Spleen (tissue), 11 donors: ENCODE results near the gene CYB561D1. TPM values are rescaled to one million over a fixed set of nuclear protein-coding genes. Genes with fewer than 3 reads are reported as not detected.

Experiments used
- DNase-seq: peaks from one replicate; pipeline ENCODE4 v3.0.0-alpha.2; 2020
- H3K27ac ChIP-seq, 8 donors: fragments of 200-600 bp; sonication (generic) in 7 of 8; 1 replicate in 4 of 8; 2 replicates in 4 of 8; pipeline versions ENCODE4 v1.5.0 to v1.8.0; 2016 to 2021; ENCODE audit warnings: inconsistent platforms in 4 of 8, mild to moderate bottlenecking in 4 of 8, moderate library complexity in 1 of 8
- H3K27me3 ChIP-seq, 7 donors: fragments of 200-600 bp; sonication (generic) in 6 of 7; replicated peaks in 1 of 7; 1 replicate in 4 of 7; 2 replicates in 3 of 7; pipeline versions ENCODE4 v1.5.0 to v1.8.0; 2016 to 2021; ENCODE audit warnings: inconsistent platforms in 3 of 7, mild to moderate bottlenecking in 1 of 7
- H3K36me3 ChIP-seq, 6 donors: fragments of 200-600 bp; sonication (generic) in 5 of 6; 1 replicate in 4 of 6; 2 replicates in 2 of 6; pipeline versions ENCODE4 v1.5.0 to v1.8.0; 2016 to 2021; ENCODE audit warnings: inconsistent platforms in 2 of 6
- H3K4me1 ChIP-seq, 6 donors: fragments of 200-600 bp; sonication (generic) in 5 of 6; 1 replicate in 3 of 6; 2 replicates in 3 of 6; pipeline versions ENCODE4 v1.5.0 to v1.8.0; 2016 to 2021; ENCODE audit warnings: inconsistent platforms in 3 of 6
- H3K4me3 ChIP-seq, 8 donors: fragments of 200-600 bp; sonication (generic) in 7 of 8; 1 replicate in 4 of 8; 2 replicates in 4 of 8; pipeline versions ENCODE4 v1.5.0 to v1.8.0; 2016 to 2021; ENCODE audit warnings: inconsistent platforms in 4 of 8, mild to moderate bottlenecking in 4 of 8, moderate library complexity in 2 of 8
- H3K9me3 ChIP-seq, 8 donors: fragments of 200-600 bp; sonication (generic) in 7 of 8; 1 replicate in 4 of 8; 2 replicates in 4 of 8; pipeline versions ENCODE4 v1.5.0 to v1.8.0; 2016 to 2021; ENCODE audit warnings: inconsistent platforms in 4 of 8
- POLR2A ChIP-seq, 3 donors: fragments of 450-650 bp; IDR thresholded peaks; one replicate each; pipeline ENCODE4 v1.5.1; 2017; ENCODE audit warnings: antibody characterized with exemption in 3 of 3, mild to moderate bottlenecking in 1 of 3
- POLR2AphosphoS5 ChIP-seq, 3 donors: sonication (generic); formaldehyde crosslinking; IDR thresholded peaks; one replicate each; pipeline ENCODE4 v1.5.1; 2017; ENCODE audit warnings: antibody characterized with exemption in 3 of 3
- WGBS, 5 donors: extraction: QIAGEN DNeasy Blood & Tissue Kit in 3 of 5; methylation state at CpG; one replicate each; pipeline versions ENCODE4 v1.1.5 to v1.1.7; 2013 to 2018; 5-methylcytosine and 5-hydroxymethylcytosine counted together
- intact Hi-C: fragments of 100-400 bp; cut with DNase I; formaldehyde crosslinking; loops from one replicate; pipeline ENCODE4 v1.15.0; 2023; ENCODE audit warnings: low total_unique reads
- polyA plus RNA-seq, 3 donors: library from polyadenylated mRNA; stranded (reverse); fragments of 200-250 nt; gene quantifications; one replicate each; pipeline ENCODE4 v1.2.1, GENCODE V29; 2013
- total RNA-seq, 7 donors: library from RNA; depleted of rRNA in 3 of 7; stranded (reverse); fragments of >200 nt in 3 of 7; fragmentation: NEBNext Ultra II Directional in 4 of 7; extraction: Animal tissue kit (Norgen Biotek cat#: 25700) in 4 of 7; gene quantifications; one replicate each; pipeline versions ENCODE4 v1.1.0 to v1.2.1, GENCODE V29; 2016 to 2021
- TF ChIP-seq, protein P1 (sequence below), 11 experiments: fragments of 200-600 bp in 7 of 11; fragments of 450-650 bp in 4 of 11; sonication (generic) in 4 of 11; IDR thresholded peaks in 8 of 11; conservative IDR thresholded peaks in 3 of 11; 1 replicate in 7 of 11; 2 replicates in 4 of 11; pipeline versions ENCODE4 v1.4.0 to v1.8.0; 2016 to 2021; ENCODE audit warnings: antibody characterized with exemption in 11 of 11, inconsistent platforms in 4 of 11, mild to moderate bottlenecking in 1 of 11
- donor health status: healthy with polysubstance abuse.
- donor health status: DM: no; HTN: no; CAD: no; lungs with moderate emphysema.
- donor health status: DM: no; HTN: no; CAD: no.
- donor health status: Bipolar disorder and iron deficiency.
- donor health status: healthy.
- donor health status: DM: no; HTN: no; CAD: no.
- donor health status: DM: yes; HTN: yes; CAD: no.

CYB561D1 gene
- total and polyA plus RNA-seq, 10 donors, result 4.5 to 17.6 (median 11.9) TPM

DNA sequence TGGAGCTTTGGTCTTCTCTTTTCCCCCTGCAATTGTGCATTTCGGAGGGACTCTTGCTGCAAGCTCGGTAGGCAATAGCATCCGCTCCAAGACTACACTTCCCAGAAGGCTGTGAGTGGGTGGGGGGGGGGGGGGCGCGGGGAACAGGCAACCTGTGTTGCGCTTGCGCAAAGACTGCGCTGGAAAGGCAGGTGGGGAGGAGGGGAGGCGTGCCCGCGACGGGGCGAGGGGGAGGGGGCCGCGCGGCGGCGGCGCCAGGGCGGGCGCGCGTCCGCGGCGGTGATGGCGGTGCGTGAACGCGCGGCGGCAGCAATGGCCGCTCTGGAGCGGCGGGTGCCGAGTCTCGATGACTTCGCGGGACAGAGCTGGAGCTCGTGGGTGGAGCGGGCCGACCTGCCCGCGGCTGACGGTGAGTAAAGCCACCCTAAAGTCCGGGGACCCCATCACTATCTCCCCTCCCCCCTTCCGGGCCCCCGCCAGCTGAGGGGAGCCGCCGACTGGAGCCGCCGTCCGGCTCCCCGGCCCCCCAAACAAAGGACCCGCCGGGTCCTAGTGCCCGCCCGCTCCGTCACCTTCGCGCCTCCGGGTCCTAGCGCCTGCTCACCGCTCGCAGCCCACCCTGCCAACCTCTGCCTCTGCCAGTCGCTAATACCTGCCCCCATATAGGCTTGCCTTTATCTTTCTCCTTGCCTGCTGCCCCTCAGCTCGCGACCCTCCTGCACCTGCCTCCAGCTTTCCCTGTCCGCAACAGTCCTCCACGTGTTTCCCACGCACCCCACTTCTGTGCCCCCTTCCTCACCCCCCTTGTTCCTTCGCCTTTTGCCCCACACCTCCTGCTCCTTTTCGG is 10.0 kb upstream of the CYB561D1 start, which contains the start of gene ATXN7L2:
Gene ATXN7L2, plus strand, starts transcription at position 234 of the 847 bp plus-strand sequence. Its CDS starts 49 bp downstream, at position 283.
- WGBS, 5 donors, result 0 to 1% (median 1%) methylated on average over 38 to 73 of the region's 73 CpGs
- Histone ChIP-seq H3K9me3 (no peaks in the 10 kb centered on the region), H3K4me3 (peak within 1 kb of the TSS; percentile 53 to 90 (median 70)), H3K4me1 (peaks cover 7 to 51% (median 29%) of the 10 kb centered on the region in 6 donors), H3K27me3 (peaks cover 0 to 8% (median 0%) of the 10 kb centered on the region in 7 donors), H3K27ac (peak within 1 kb of the TSS; percentile 93 to 98 (median 96)), H3K36me3 (peaks cover 0 to 29% (median 0%) of the 10 kb centered on the region in 6 donors)
- peak; percentile 62 to 81 (median 73) for TF ChIP-seq POLR2AphosphoS5 (IDR thresholded peaks at IDR 0.05)
- peak in 2 of 3 donors; percentile 39 to 62 for TF ChIP-seq POLR2A (IDR thresholded peaks at IDR 0.05)
- TF ChIP-seq, protein P1, sequence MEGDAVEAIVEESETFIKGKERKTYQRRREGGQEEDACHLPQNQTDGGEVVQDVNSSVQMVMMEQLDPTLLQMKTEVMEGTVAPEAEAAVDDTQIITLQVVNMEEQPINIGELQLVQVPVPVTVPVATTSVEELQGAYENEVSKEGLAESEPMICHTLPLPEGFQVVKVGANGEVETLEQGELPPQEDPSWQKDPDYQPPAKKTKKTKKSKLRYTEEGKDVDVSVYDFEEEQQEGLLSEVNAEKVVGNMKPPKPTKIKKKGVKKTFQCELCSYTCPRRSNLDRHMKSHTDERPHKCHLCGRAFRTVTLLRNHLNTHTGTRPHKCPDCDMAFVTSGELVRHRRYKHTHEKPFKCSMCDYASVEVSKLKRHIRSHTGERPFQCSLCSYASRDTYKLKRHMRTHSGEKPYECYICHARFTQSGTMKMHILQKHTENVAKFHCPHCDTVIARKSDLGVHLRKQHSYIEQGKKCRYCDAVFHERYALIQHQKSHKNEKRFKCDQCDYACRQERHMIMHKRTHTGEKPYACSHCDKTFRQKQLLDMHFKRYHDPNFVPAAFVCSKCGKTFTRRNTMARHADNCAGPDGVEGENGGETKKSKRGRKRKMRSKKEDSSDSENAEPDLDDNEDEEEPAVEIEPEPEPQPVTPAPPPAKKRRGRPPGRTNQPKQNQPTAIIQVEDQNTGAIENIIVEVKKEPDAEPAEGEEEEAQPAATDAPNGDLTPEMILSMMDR (IDR thresholded peaks at IDR 0.05 in 8 of 11, conservative IDR thresholded peaks at IDR 0.05 in 3 of 11), result peak in 2 of 11 experiments; percentile 5 to 22
- peak; percentile 97 for DNase-seq
- intact Hi-C loops, result loop anchor here (2.0 kb wide), 1 partner anchor 57 kb away; the partner anchor contains the start of gene PSMA5

DNA sequence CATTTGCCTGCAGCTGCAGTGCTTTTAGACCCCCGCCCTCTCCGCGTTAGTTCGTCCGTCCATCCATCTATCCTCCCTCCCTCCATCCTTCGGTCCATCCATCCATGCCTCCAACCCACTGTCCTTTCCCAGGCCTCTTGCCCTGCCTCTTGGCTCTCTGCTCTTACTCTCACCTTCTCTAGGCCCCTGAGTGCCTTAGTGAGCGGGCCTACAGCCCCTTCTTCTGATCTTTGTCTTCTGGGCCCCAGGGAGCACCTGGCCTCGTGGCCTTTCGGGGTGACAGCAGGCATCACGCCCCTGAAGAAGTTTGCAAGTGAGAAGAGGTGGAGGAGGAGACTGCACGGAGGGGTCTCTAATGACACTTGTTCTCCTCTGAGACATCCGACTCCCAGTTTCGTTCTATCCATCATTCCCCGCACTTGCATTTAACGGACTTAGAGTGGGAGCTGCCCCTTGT is 9.3 kb upstream of the CYB561D1 start:
- Histone ChIP-seq H3K9me3 (no peaks in the 10 kb centered on the region), H3K36me3 (peaks cover 0 to 36% (median 0%) of the 10 kb centered on the region in 6 donors), H3K27ac (peak overlapping the region in 7 of 8 donors; percentile 93 to 98 (median 96)), H3K4me1 (peaks cover 7 to 58% (median 32%) of the 10 kb centered on the region in 6 donors), H3K27me3 (peaks cover 0 to 2% (median 0%) of the 10 kb centered on the region in 7 donors), H3K4me3 (peak overlapping the region; percentile 46 to 90 (median 70))
- TF ChIP-seq, protein P1 (IDR thresholded peaks at IDR 0.05 in 8 of 11, conservative IDR thresholded peaks at IDR 0.05 in 3 of 11), result no peak
- TF ChIP-seq POLR2A (IDR thresholded peaks at IDR 0.05) (no peak), POLR2AphosphoS5 (IDR thresholded peaks at IDR 0.05) (no peak)
- WGBS, 5 donors, result 29 to 39% (median 33%) methylated on average over 15 of the region's 15 CpGs
- DNase-seq, result no peak
- intact Hi-C loops, result no loop called here

DNA sequence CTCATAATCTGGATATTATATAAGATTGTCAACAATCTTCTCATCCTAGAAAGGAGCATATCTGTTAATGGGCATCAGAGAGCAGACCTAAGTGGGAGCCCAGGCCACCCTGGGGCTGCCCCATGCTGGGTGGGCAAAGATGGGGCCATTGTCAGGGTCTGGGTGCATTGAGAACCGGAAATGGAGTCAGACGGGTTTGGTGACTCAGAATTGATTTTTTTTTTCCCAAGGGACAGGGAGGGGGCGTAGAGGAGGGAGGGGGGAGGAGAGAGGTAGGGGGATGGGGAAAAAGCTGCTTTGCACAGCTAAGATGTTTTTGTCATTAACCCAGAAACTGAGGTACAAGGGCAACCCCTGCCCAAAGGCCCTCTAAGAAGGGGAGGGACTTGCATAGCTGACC is 8.9 kb upstream of the CYB561D1 start:
- Histone ChIP-seq H3K4me3 (peak overlapping the region in 5 of 8 donors; percentile 69 to 90 (median 73)), H3K27ac (no peak overlapping the region), H3K27me3 (no peaks in the 10 kb centered on the region), H3K9me3 (no peaks in the 10 kb centered on the region), H3K4me1 (peaks cover 7 to 62% (median 34%) of the 10 kb centered on the region in 6 donors), H3K36me3 (peaks cover 0 to 40% (median 0%) of the 10 kb centered on the region in 6 donors)
- 24 to 55% (median 35%) methylated on average over 3 of the region's 3 CpGs for whole genome bisulfite sequencing, 5 donors
- no peak for DNase-seq
- intact Hi-C loops, result no loop called here
- TF ChIP-seq POLR2A (IDR thresholded peaks at IDR 0.05), result no peak
- TF ChIP-seq, protein P1 (IDR thresholded peaks at IDR 0.05 in 8 of 11, conservative IDR thresholded peaks at IDR 0.05 in 3 of 11), result no peak
- no peak for TF ChIP-seq POLR2AphosphoS5 (IDR thresholded peaks at IDR 0.05)

DNA sequence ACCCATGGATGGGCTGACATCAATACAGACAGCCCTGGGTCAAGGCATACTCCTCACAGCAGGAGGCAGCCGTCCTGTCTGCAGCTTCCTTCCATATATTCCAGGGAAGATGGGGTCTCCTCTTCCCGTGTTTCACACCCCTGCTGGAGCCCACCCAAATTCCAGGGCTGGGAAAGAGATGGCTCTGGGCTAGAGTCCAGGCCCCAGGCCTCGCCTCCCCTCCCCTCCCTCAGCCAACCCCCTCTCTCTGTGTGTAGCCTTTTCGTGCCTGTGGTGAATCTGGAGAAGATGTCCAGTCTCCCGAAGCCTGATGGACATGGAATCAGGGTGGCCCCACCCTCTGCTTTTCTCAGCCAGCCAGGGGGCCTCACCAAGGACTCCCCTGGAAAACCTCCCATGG is 6.6 kb upstream of the CYB561D1 start:
- Histone ChIP-seq H3K27me3 (no peaks in the 10 kb centered on the region), H3K9me3 (no peaks in the 10 kb centered on the region), H3K36me3 (peaks cover 0 to 51% (median 0%) of the 10 kb centered on the region in 6 donors), H3K4me3 (no peak overlapping the region), H3K27ac (no peak overlapping the region), H3K4me1 (peaks cover 9 to 83% (median 48%) of the 10 kb centered on the region in 6 donors)
- intact Hi-C loops, result no loop called here
- WGBS, 5 donors, result 73 to 88% (median 83%) methylated on average over 5 of the region's 5 CpGs
- no peak for TF ChIP-seq POLR2A (IDR thresholded peaks at IDR 0.05)
- no peak for DNase-seq
